Caco-2 (cell line): ENCODE results near the gene LGALS16. TPM values are rescaled to one million over a fixed set of nuclear protein-coding genes. Genes with fewer than 3 reads are reported as not detected.

Experiments used
- BruUV-seq: library from RNA; stranded (reverse); fragments of 400-500 nt; replicated peaks from 2 replicates; lab custom pipeline; 2021; lab: Mats Ljungman, UMichigan
- CTCF ChIA-PET: fragments of 300-600 bp; sonication (Branson Sonifier 250); formaldehyde crosslinking; loops from one replicate; lab custom pipeline; 2022; ENCODE audit warnings: antibody characterized with exemption; lab: Charles Lee
- POLR2A ChIA-PET: fragments of 300-600 bp; sonication (Branson Sonifier 250); formaldehyde crosslinking; loops from one replicate; lab custom pipeline; 2022; ENCODE audit warnings: antibody characterized with exemption; lab: Charles Lee
- DNase-seq, 2 experiments: peaks; one replicate each; pipeline versions ENCODE4 v3.0.0 to v3.0.0-alpha.2; 2020 to 2022
- H3K27me3 ChIP-seq: replicated peaks from 2 replicates; pipeline ENCODE4 v1.6.0; 2011; ENCODE audit warnings: low read length; ENCODE audit not compliant: control insufficient read depth, insufficient read depth
- H3K36me3 ChIP-seq: 2 replicates; pipeline ENCODE4 v1.5.1; 2011; ENCODE audit warnings: low read length; ENCODE audit not compliant: control insufficient read depth, insufficient read depth
- H3K4me1 ChIP-seq: fragments of 250-450 bp; sonication (Bioruptor Pico); 2 replicates; pipeline ENCODE4 v1.5.1; 2020; ENCODE audit warnings: mild to moderate bottlenecking
- H3K4me3 ChIP-seq: 2 replicates; pipeline ENCODE4 v1.5.1; 2011; ENCODE audit warnings: low read depth, mild to moderate bottlenecking, control low read depth, low read length
- H3K9me3 ChIP-seq: fragments of 250-450 bp; sonication (Bioruptor Pico); 2 replicates; pipeline ENCODE4 v1.5.1; 2020; ENCODE audit warnings: mild to moderate bottlenecking, moderate library complexity
- H3K27ac Mint-ChIP-seq: one replicate; pipeline ENCODE4 v1.8.0; 2022; ENCODE audit warnings: mixed read lengths; ENCODE audit not compliant: unreplicated experiment
- H3K27me3 Mint-ChIP-seq: one replicate; pipeline ENCODE4 v1.8.0; 2022; ENCODE audit warnings: mixed read lengths; ENCODE audit not compliant: insufficient read depth, unreplicated experiment
- H3K36me3 Mint-ChIP-seq: one replicate; pipeline ENCODE4 v1.8.0; 2022; ENCODE audit warnings: mild to moderate bottlenecking, mixed read lengths; ENCODE audit not compliant: insufficient read depth, unreplicated experiment
- H3K4me1 Mint-ChIP-seq: one replicate; pipeline ENCODE4 v1.8.0; 2022; ENCODE audit warnings: low read depth, mixed read lengths; ENCODE audit not compliant: unreplicated experiment
- H3K4me3 Mint-ChIP-seq: one replicate; pipeline ENCODE4 v1.8.0; 2022; ENCODE audit warnings: mild to moderate bottlenecking, moderate library complexity, mixed read lengths; ENCODE audit not compliant: unreplicated experiment
- H3K9me3 Mint-ChIP-seq: one replicate; pipeline ENCODE4 v1.8.0; 2022; ENCODE audit warnings: mixed read lengths; ENCODE audit not compliant: unreplicated experiment
- intact Hi-C: fragments of 100-400 bp; cut with micrococcal nuclease; formaldehyde crosslinking; loops from one replicate; pipeline ENCODE4 v1.10.0; 2022; ENCODE audit not compliant: unreplicated experiment
- total RNA-seq: library from RNA; stranded (reverse); gene quantifications from 2 replicates; pipeline ENCODE4 v1.2.3, GENCODE V29; 2022
- TF ChIP-seq, protein P1 (sequence below), 2 experiments: fragments of 200-600 bp in 1 of 2; IDR thresholded peaks; 1 replicate in 1 of 2; 2 replicates in 1 of 2; pipeline versions ENCODE4 v1.5.1 to v1.8.0; 2011 to 2022; ENCODE audit warnings: antibody characterized with exemption in 1 of 2, control low read depth in 1 of 2, inconsistent platforms in 1 of 2, low read depth in 1 of 2, low read length in 1 of 2, mild to moderate bottlenecking in 1 of 2, moderate library complexity in 1 of 2; ENCODE audit not compliant: insufficient read depth in 1 of 2, severe bottlenecking in 1 of 2, unreplicated experiment in 1 of 2

The LGALS16 gene
- total RNA-seq, 1 experiment from 2014 or later: not detected

- H3K9me3 Mint-ChIP-seq: peaks cover 7% of the 10 kb centered on the region
- Histone ChIP-seq H3K4me3 (no peak overlapping the region), H3K9me3 (no peaks in the 10 kb centered on the region), H3K36me3 (no peaks in the 10 kb centered on the region), H3K4me1 (no peaks in the 10 kb centered on the region), H3K27me3 (no peaks in the 10 kb centered on the region; the same call in 1 of the 2 replicates)
- H3K27me3 Mint-ChIP-seq: peaks cover 16% of the 10 kb centered on the region
- CTCF ChIA-PET: no interaction called here
- H3K4me1 Mint-ChIP-seq: no peaks in the 10 kb centered on the region
- POLR2A ChIA-PET: no interaction called here
- TF ChIP-seq, protein P1, sequence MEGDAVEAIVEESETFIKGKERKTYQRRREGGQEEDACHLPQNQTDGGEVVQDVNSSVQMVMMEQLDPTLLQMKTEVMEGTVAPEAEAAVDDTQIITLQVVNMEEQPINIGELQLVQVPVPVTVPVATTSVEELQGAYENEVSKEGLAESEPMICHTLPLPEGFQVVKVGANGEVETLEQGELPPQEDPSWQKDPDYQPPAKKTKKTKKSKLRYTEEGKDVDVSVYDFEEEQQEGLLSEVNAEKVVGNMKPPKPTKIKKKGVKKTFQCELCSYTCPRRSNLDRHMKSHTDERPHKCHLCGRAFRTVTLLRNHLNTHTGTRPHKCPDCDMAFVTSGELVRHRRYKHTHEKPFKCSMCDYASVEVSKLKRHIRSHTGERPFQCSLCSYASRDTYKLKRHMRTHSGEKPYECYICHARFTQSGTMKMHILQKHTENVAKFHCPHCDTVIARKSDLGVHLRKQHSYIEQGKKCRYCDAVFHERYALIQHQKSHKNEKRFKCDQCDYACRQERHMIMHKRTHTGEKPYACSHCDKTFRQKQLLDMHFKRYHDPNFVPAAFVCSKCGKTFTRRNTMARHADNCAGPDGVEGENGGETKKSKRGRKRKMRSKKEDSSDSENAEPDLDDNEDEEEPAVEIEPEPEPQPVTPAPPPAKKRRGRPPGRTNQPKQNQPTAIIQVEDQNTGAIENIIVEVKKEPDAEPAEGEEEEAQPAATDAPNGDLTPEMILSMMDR (IDR thresholded peaks at IDR 0.05; ENCODE audit: insufficient read depth in 1 of 2, low read depth in 1 of 2, low read length in 1 of 2, severe bottlenecking in 1 of 2, unreplicated experiment in 1 of 2): no peak
- H3K4me3 Mint-ChIP-seq: no peak overlapping the region
- H3K27ac Mint-ChIP-seq: no peak overlapping the region
- no peak for DNase-seq
- BruUV-seq: no TSS peak
- intact Hi-C loops: no loop called here
- no peaks in the 10 kb centered on the region for H3K36me3 Mint-ChIP-seq
These were observed 7.8 kb upstream of the LGALS16 start for GRCh38 chr19:39647918-39648317.

GRCh38 chr19:39659791-39660190, 4.1 kb downstream of the LGALS16 start:
- no peak overlapping the region for H3K4me3 Mint-ChIP-seq
- POLR2A ChIA-PET: no interaction called here
- CTCF ChIA-PET: no interaction called here
- Histone ChIP-seq H3K4me3 (no peak overlapping the region), H3K4me1 (peaks cover 24% of the 10 kb centered on the region), H3K36me3 (no peaks in the 10 kb centered on the region), H3K9me3 (no peaks in the 10 kb centered on the region), H3K27me3 (no peaks in the 10 kb centered on the region)
- no TSS peak for BruUV-seq
- no peaks in the 10 kb centered on the region for H3K9me3 Mint-ChIP-seq
- no peak overlapping the region for H3K27ac Mint-ChIP-seq
- peaks cover 5% of the 10 kb centered on the region for H3K4me1 Mint-ChIP-seq
- TF ChIP-seq, protein P1 (IDR thresholded peaks at IDR 0.05; ENCODE audit: insufficient read depth in 1 of 2, low read depth in 1 of 2, low read length in 1 of 2, severe bottlenecking in 1 of 2, unreplicated experiment in 1 of 2): no peak
- DNase-seq: no peak
- H3K36me3 Mint-ChIP-seq: no peaks in the 10 kb centered on the region
- intact Hi-C loops: no loop called here
- peaks cover 6% of the 10 kb centered on the region for H3K27me3 Mint-ChIP-seq

DNA sequence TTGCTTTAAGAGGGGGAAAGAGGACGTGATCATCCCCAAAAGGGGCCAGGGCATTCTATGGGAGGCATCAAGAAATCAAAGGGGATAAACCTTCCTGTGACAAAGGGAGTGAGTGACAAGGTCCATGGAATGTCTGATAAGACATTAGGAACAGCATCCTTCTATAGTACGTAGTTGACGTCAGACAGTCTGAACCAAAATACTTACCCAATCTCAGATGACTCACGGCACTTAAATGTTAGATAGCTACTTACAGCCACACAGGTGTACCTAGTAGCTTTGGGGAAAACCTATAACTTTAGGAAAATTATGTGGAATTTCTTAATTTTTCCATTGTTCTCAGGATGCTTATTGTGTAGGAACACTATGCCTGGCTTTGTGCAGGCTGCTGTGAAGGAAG, 4.9 kb downstream of the LGALS16 start:
- H3K4me3 Mint-ChIP-seq: no peak overlapping the region
- peaks cover 24% of the 10 kb centered on the region for H3K4me1 ChIP-seq
- TF ChIP-seq, protein P1 (IDR thresholded peaks at IDR 0.05; ENCODE audit: insufficient read depth in 1 of 2, low read depth in 1 of 2, low read length in 1 of 2, severe bottlenecking in 1 of 2, unreplicated experiment in 1 of 2): no peak
- H3K4me3 ChIP-seq: no peak overlapping the region
- H3K36me3 ChIP-seq: no peaks in the 10 kb centered on the region
- BruUV-seq: no TSS peak
- intact Hi-C loops: no loop called here
- ChIA-PET POLR2A (no interaction called here), CTCF (interaction anchor here (0.6 kb wide), 1 partner anchor 55 kb away, joined by 3 read pairs; no protein-coding TSS in a partner anchor)
- H3K27me3 Mint-ChIP-seq: peaks cover 6% of the 10 kb centered on the region
- H3K4me1 Mint-ChIP-seq: peaks cover 5% of the 10 kb centered on the region
- H3K9me3 ChIP-seq: no peaks in the 10 kb centered on the region; the same call in 1 of the 2 replicates
- H3K27ac Mint-ChIP-seq: no peak overlapping the region
- no peaks in the 10 kb centered on the region for H3K27me3 ChIP-seq
- no peak for DNase-seq
- no peaks in the 10 kb centered on the region for H3K36me3 Mint-ChIP-seq
- no peaks in the 10 kb centered on the region for H3K9me3 Mint-ChIP-seq
